Kasumi-1 (cell line): ENCODE data around the gene WNT9A.
"Not testable (repeated sequence)": the region's sequence is repeated elsewhere in the genome, so short reads cannot be mapped to it uniquely, and the experiment has no call there.

Experiments
- DNase-seq, 2 experiments: peaks; one replicate each; lab custom pipeline; 2025; lab: John Stamatoyannopoulos, UW

Gene WNT9A

GRCh38 chr1:227886503-227886961 is 61.2 kb downstream of the WNT9A start:
- no peak for DNase-seq

- no peak for DNase-seq
These were observed 61.9 kb downstream of the WNT9A start for GRCh38 chr1:227885648-227886502.

GRCh38 chr1:227885135-227885647 is 62.5 kb downstream of the WNT9A start:
- no peak for DNase-seq

DNA sequence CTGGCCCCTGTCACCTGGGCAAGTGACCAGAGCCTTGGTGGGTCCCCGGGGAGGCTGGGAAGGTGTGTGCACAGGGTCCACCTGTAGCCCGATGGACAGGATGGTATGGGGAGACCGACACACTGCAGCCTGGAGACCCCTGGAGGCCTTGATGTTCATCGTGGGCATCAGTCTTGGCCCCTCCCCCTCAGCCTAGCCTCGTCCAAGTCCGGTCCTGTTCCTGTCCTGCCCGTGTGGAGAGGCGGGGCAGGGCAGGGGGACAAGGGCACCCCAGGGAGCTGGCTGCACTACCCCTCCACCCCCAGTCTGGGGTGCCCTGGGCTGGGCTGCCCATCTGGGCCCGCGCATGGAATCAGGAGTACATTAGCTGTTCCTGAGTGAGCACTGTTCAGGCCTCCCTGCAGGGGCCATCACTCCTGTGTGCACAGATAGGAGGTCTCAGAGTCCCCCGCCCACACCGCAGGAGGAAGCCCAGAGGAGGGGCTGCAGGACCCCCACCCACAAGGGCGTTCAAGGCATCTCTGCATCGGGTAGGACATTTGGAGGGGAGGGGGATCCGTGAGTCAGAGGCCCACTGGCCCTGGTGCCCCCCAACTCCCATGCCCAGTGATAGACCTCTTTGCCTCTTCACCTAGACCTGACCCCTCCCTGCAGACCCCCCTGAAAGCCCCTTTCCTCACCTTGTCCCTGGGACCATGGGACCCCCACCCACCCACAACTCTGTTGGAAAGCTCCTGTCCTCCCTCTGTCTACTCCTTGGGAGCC is 63.2 kb downstream of the WNT9A start:
- no peak for DNase-seq

DNA sequence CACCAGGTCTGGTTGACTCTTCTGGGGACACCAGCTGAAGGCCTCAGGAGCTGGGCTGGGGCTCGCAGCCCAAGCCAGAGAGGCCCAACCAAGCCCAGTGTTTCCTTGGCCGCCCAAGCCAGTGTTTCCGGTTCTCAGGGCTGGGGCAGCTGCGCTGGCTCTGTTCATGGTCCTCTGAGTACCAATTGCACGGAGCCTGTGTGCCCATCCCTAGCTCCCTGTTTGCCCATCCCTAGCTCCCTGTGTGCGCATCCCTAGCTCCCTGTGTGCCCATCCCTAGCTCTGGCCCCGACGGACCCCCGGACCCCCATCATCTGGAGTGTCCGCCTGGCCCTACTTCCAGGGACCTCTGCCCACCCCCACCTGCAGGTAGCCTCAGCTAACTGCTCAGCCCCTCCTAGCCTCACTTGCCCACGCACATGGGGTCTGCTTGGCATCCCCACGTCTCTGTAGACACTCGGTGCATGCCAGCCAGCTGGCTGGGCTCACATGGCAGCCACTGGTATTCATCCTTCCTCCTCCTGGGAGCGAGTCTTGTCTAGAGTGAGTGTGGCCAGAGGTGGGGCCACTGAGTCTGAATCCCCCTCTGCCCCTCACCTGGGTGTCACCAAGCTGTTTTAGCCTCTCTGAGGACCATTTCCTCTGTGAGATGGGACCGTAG is 64.0 kb downstream of the WNT9A start:
- no peak for DNase-seq

GRCh38 chr1:227883073-227883520 is 64.6 kb downstream of the WNT9A start:
- DNase-seq: no peak

DNA sequence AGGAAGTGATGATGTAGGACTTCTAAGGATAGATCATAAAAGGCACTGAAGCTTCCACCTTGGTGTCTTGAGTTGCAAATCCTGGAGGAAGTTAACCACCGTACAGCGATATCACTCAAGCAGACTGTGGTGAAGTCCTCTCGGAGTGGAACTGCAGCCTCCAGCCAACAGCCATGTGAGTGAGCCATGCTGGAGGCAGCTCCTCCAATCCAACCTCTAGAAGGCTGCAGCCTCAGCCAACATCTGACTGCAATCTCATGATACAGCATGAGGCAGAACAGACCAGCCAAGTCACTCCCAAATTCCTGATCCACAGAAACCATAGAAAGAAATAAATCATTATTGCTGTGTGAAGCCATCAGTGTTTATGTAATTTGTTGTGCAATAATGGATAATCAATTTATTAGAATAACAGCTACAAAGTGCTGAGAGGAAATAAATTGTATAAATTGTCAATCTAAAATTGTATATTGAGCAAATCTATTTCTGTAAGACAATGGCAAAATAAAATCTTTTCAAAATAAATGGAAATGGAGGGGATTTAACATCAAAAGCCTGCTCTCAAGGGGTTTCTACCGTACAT is 67.3 kb downstream of the WNT9A start:
- DNase-seq: no peak

DNA sequence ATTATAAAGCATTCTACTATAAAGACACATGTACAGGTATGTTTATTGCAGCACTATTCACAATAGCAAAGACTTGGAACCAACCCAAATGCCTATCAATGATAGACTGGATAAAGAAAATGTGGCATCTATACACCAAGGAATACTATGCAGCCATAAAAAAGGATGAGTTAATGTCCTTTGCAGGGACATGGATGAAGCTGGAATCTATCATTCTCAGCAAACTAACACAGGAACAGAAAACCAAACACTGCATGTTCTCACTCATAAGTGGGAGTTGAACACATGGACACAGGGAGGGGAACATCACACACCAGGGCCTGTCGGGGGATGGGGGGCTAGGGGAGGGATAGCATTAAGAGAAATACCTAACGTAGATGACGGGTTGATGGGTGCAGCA is 69.9 kb downstream of the WNT9A start:
- not testable (repeated sequence) for DNase-seq

DNA sequence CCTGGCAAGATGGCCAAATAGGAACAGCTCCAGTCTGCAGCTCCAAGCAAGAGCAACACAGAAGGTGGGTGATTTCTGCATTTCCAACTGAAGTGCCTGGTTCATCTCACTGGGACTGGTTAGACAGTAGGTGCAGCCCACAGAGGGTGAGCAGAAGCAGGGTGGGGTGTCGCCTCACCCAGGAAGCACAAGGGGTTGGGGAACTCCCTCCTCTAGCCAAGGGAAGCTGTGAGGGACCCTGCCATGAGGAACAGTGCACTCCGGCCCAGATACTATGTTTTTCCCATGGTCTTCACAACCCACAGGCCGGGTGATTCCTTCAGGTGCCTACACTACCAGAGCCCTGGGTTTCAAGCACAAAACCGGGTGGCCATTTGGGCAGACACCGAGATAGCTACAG is 75.8 kb downstream of the WNT9A start:
- not testable (repeated sequence) for DNase-seq

DNA sequence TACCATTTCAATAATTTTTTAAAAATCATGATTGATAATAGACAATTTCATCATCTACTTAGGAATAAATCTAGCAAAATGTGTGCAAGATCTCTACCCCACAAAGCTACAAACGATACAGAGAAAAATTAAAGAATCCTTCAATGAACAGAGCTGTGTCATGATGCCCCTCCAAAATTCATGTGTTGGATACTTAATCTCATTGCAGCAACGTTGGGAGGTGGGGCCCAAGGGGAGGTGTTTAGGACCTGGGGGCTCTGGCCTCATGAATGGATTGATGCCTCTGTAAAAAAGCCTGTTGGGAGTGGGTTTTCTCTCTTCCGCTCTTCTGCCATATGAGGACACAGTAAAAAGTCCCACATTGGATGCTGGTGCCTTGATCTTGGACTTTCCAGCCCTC is 77.4 kb downstream of the WNT9A start:
- no peak for DNase-seq

DNA sequence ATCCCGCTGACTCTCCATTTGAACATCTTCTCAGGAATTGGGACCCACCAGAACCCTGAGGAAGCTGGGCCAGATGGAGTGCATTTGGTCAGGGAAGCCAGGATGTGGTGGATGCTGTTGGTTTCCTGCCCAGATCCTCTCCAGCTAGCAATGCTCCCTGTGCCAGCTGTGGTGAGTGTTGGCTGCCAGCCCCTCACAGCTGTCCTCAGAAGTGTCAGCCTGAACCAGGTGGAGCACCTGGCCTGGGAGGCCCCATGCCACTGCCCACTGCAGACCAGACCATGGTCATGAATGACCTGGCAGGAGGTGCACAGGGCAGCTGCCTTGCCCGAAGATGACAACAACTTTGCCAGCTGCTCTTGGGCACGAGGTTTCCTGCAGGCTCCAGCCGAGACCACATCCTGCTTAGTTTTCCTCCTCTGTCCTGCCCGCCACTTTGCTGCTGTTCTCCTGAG is 77.9 kb downstream of the WNT9A start:
- peak; percentile 31 to 44 for DNase-seq

DNA sequence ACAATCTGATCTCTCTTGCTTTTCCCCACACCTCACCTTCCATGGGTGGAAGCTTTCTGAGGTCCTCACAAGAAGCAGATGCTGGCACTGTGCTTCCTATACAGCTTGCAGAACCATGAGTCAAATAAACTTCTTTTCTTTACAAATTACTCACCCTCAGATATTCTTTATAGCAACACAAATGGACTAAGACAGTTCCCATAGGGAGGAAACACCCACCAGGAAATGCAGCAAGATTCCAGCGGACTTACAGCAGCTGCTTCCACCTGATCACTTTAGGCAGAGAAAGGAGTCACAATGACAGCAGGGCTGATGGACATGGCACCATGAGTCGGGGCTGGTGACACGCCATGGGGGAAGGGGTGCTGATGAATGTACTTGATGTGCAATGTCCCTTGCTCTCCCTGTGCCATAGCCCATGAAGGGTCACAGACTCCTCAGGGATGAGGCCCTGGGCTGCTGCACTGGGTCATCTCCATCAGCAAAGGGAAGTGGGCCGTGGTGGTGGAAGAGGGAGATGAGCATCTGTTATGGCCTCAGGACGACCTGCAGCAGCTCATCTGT is 78.4 kb downstream of the WNT9A start:
- no peak for DNase-seq
